ENCODE results near the gene MYO15A.

- TF ChIP-seq, protein P1, sequence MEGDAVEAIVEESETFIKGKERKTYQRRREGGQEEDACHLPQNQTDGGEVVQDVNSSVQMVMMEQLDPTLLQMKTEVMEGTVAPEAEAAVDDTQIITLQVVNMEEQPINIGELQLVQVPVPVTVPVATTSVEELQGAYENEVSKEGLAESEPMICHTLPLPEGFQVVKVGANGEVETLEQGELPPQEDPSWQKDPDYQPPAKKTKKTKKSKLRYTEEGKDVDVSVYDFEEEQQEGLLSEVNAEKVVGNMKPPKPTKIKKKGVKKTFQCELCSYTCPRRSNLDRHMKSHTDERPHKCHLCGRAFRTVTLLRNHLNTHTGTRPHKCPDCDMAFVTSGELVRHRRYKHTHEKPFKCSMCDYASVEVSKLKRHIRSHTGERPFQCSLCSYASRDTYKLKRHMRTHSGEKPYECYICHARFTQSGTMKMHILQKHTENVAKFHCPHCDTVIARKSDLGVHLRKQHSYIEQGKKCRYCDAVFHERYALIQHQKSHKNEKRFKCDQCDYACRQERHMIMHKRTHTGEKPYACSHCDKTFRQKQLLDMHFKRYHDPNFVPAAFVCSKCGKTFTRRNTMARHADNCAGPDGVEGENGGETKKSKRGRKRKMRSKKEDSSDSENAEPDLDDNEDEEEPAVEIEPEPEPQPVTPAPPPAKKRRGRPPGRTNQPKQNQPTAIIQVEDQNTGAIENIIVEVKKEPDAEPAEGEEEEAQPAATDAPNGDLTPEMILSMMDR (IDR thresholded peaks at IDR 0.05; ENCODE audit: borderline replicate concordance, extremely low read depth, low read length, poor library complexity, severe bottlenecking), result no peak
- no peak for TF ChIP-seq EZH2 (IDR thresholded peaks at IDR 0.05; ENCODE audit: borderline replicate concordance, low read depth, low read length, severe bottlenecking)
Measured at GRCh38 chr17:18157354-18157985, 48.9 kb downstream of the MYO15A start.
